ENCODE measurements around the gene LMBR1.
A peak's percentile ranks its signal among the peaks of the same experiment; 100 is the strongest.
"Not testable (repeated sequence)": the region's sequence is repeated elsewhere in the genome, so short reads cannot be mapped to it uniquely, and the experiment has no call there.

The LMBR1 gene

GRCh38 chr7:156642306-156643045, 250.5 kb downstream of the LMBR1 start:
- Histone ChIP-seq H3K36me3 (ENCODE audit: insufficient read depth, insufficient read length, low read length) (no peaks in the 10 kb centered on the region), H3K4me3 (ENCODE audit: insufficient read length, low read depth) (no peak overlapping the region), H3K27me3 (ENCODE audit: insufficient read depth, insufficient read length) (no peaks in the 10 kb centered on the region), H3K9me3 (ENCODE audit: insufficient read depth, low read length) (peaks cover 16% of the 10 kb centered on the region; the same call in 1 of the 2 replicates), H3K4me1 (ENCODE audit: insufficient read depth, insufficient read length) (no peaks in the 10 kb centered on the region), H3K9ac (ENCODE audit: insufficient read length, low read depth) (no peak overlapping the region)
- TF ChIP-seq YY1 (IDR thresholded peaks at IDR 0.05; ENCODE audit: insufficient read depth, insufficient read length) (no peak), SUZ12 (IDR thresholded peaks at IDR 0.05; ENCODE audit: extremely low read depth, insufficient read depth, insufficient read length) (no peak), ZNF274 (IDR thresholded peaks at IDR 0.05; ENCODE audit: low read depth, low read length) (no peak)
- no peak for DNase-seq (ENCODE audit: low read depth, low spot score)

DNA sequence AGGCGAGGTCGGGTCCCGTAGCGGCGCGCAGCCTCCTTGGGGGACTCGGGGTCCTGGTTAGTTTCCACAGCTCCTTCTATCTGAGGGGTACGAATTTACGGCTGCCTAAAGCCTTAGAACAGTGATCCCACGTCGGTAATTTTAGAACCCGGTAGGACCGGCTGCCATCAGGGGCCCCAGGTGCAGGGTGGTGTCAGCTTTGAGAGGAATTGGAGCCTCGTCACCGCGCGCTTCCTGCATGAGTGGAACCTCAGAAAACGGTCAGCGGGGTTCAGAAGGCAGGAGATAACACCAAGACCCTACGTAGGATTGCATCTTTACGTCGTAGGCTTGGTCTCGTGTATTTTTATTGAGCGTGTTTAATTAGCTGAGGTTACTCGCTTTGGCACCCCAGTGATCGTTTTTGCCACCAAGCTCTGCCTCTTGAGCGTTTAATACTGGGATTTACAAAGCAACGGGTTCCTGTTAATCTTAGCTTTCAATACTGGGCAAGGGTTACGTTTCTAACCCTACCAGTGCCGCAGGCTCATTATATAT, 252.0 kb downstream of the LMBR1 start:
- DNase-seq (ENCODE audit: low read depth, low spot score): no peak
- no peak for TF ChIP-seq YY1 (IDR thresholded peaks at IDR 0.05; ENCODE audit: insufficient read depth, insufficient read length)
- no peak for TF ChIP-seq SUZ12 (IDR thresholded peaks at IDR 0.05; ENCODE audit: extremely low read depth, insufficient read depth, insufficient read length)
- TF ChIP-seq ZNF274 (IDR thresholded peaks at IDR 0.05; ENCODE audit: low read depth, low read length): no peak
- no peaks in the 10 kb centered on the region for H3K27me3 ChIP-seq (ENCODE audit: insufficient read depth, insufficient read length)
- H3K9me3 ChIP-seq (ENCODE audit: insufficient read depth, low read length): peaks cover 16% of the 10 kb centered on the region; the same call in 1 of the 2 replicates
- peak overlapping the region; percentile 74 for H3K9ac ChIP-seq (ENCODE audit: insufficient read length, low read depth)
- H3K4me3 ChIP-seq (ENCODE audit: insufficient read length, low read depth): peak overlapping the region; percentile 73
- no peaks in the 10 kb centered on the region for H3K36me3 ChIP-seq (ENCODE audit: insufficient read depth, insufficient read length, low read length)
- H3K4me1 ChIP-seq (ENCODE audit: insufficient read depth, insufficient read length): no peaks in the 10 kb centered on the region

DNA sequence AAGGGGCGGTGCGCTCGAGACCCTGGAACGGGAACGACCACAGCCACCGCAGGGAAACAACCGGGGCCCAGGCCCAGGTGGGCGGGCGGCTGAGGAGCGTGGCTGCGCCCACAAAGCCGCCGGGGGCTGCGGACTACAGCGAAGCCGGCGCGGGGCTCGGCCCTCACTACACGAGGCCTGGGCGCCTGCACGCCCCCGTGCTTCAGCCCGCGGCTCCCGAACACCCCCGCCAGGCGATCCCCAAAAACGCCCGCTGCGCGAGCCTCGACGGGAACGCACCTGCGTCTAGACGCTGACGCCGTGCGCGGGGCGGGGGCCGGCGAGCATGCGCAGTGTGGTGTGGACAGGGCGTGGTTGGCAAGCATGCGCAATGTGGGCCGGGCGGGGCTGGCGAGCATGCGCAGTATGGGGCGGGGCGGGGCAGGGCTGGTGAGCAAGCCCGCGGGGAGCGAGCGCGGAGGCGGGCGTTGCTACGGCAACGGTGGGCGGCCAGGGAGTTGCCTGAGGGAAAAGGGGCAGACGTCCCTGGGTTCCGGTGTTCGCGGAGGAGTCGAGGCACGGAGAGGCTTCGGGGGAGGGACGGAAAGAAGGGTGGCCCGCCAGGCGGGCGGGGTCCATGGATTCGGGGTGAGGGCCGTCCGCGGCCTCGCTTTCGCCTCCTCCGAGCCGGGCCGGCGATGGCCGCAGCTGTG, 252.6 kb downstream of the LMBR1 start, which contains the start of gene RNF32:
TSS of gene RNF32 (plus strand) at position 518 of the 692 bp plus-strand sequence. CDS start 3,104 bp downstream, outside the sequence.
- Histone ChIP-seq H3K36me3 (ENCODE audit: insufficient read depth, insufficient read length, low read length) (no peaks in the 10 kb centered on the region), H3K4me1 (ENCODE audit: insufficient read depth, insufficient read length) (no peaks in the 10 kb centered on the region), H3K9ac (ENCODE audit: insufficient read length, low read depth) (peak within 1 kb of the TSS; percentile 74), H3K27me3 (ENCODE audit: insufficient read depth, insufficient read length) (no peaks in the 10 kb centered on the region), H3K4me3 (ENCODE audit: insufficient read length, low read depth) (peak within 1 kb of the TSS; percentile 73), H3K9me3 (ENCODE audit: insufficient read depth, low read length) (peaks cover 16% of the 10 kb centered on the region; the same call in 1 of the 2 replicates)
- peak; percentile 93 for DNase-seq (ENCODE audit: low read depth, low spot score)
- TF ChIP-seq SUZ12 (IDR thresholded peaks at IDR 0.05; ENCODE audit: extremely low read depth, insufficient read depth, insufficient read length) (no peak), YY1 (IDR thresholded peaks at IDR 0.05; ENCODE audit: insufficient read depth, insufficient read length) (no peak), ZNF274 (IDR thresholded peaks at IDR 0.05; ENCODE audit: low read depth, low read length) (no peak)

GRCh38 chr7:156639426-156640256, 253.3 kb downstream of the LMBR1 start:
- peaks cover 16% of the 10 kb centered on the region; the same call in 1 of the 2 replicates for H3K9me3 ChIP-seq (ENCODE audit: insufficient read depth, low read length)
- H3K4me1 ChIP-seq (ENCODE audit: insufficient read depth, insufficient read length): no peaks in the 10 kb centered on the region
- no peak for TF ChIP-seq YY1 (IDR thresholded peaks at IDR 0.05; ENCODE audit: insufficient read depth, insufficient read length)
- TF ChIP-seq SUZ12 (IDR thresholded peaks at IDR 0.05; ENCODE audit: extremely low read depth, insufficient read depth, insufficient read length): no peak
- no peak for TF ChIP-seq ZNF274 (IDR thresholded peaks at IDR 0.05; ENCODE audit: low read depth, low read length)
- no peak for DNase-seq (ENCODE audit: low read depth, low spot score)
- H3K27me3 ChIP-seq (ENCODE audit: insufficient read depth, insufficient read length): no peaks in the 10 kb centered on the region
- no peaks in the 10 kb centered on the region for H3K36me3 ChIP-seq (ENCODE audit: insufficient read depth, insufficient read length, low read length)
- H3K9ac ChIP-seq (ENCODE audit: insufficient read length, low read depth): no peak overlapping the region
- peak overlapping the region; percentile 37 for H3K4me3 ChIP-seq (ENCODE audit: insufficient read length, low read depth)

GRCh38 chr7:156638443-156639077, 254.4 kb downstream of the LMBR1 start:
- no peaks in the 10 kb centered on the region for H3K4me1 ChIP-seq (ENCODE audit: insufficient read depth, insufficient read length)
- no peak for TF ChIP-seq SUZ12 (IDR thresholded peaks at IDR 0.05; ENCODE audit: extremely low read depth, insufficient read depth, insufficient read length)
- TF ChIP-seq ZNF274 (IDR thresholded peaks at IDR 0.05; ENCODE audit: low read depth, low read length): no peak
- no peak for TF ChIP-seq YY1 (IDR thresholded peaks at IDR 0.05; ENCODE audit: insufficient read depth, insufficient read length)
- no peaks in the 10 kb centered on the region for H3K36me3 ChIP-seq (ENCODE audit: insufficient read depth, insufficient read length, low read length)
- H3K9ac ChIP-seq (ENCODE audit: insufficient read length, low read depth): no peak overlapping the region
- no peaks in the 10 kb centered on the region for H3K27me3 ChIP-seq (ENCODE audit: insufficient read depth, insufficient read length)
- DNase-seq (ENCODE audit: low read depth, low spot score): no peak
- no peak overlapping the region for H3K4me3 ChIP-seq (ENCODE audit: insufficient read length, low read depth)
- peaks cover 16% of the 10 kb centered on the region; the same call in 1 of the 2 replicates for H3K9me3 ChIP-seq (ENCODE audit: insufficient read depth, low read length)

- peaks cover 16% of the 10 kb centered on the region; the same call in 1 of the 2 replicates for H3K9me3 ChIP-seq (ENCODE audit: insufficient read depth, low read length)
- not testable (repeated sequence) for H3K4me1 ChIP-seq (ENCODE audit: insufficient read depth, insufficient read length); H3K9ac ChIP-seq (ENCODE audit: insufficient read length, low read depth); H3K36me3 ChIP-seq (ENCODE audit: insufficient read depth, insufficient read length, low read length); DNase-seq (ENCODE audit: low read depth, low spot score); H3K27me3 ChIP-seq (ENCODE audit: insufficient read depth, insufficient read length); H3K4me3 ChIP-seq (ENCODE audit: insufficient read length, low read depth)
Observed at GRCh38 chr7:156637093-156637492, 255.9 kb downstream of the LMBR1 start.

Measured in NT2/D1 (cell line).